Measurements from ENCODE around the gene ARID4A. TPM values are rescaled to one million over a fixed set of nuclear protein-coding genes. Genes with fewer than 3 reads are reported as not detected.

The ARID4A gene
- total and polyA plus RNA-seq, 2 of the 13 experiments (the other 11 are each of a cell fraction or from before 2014, with no cell fraction given): 7.2 to 9.7 TPM

DNA sequence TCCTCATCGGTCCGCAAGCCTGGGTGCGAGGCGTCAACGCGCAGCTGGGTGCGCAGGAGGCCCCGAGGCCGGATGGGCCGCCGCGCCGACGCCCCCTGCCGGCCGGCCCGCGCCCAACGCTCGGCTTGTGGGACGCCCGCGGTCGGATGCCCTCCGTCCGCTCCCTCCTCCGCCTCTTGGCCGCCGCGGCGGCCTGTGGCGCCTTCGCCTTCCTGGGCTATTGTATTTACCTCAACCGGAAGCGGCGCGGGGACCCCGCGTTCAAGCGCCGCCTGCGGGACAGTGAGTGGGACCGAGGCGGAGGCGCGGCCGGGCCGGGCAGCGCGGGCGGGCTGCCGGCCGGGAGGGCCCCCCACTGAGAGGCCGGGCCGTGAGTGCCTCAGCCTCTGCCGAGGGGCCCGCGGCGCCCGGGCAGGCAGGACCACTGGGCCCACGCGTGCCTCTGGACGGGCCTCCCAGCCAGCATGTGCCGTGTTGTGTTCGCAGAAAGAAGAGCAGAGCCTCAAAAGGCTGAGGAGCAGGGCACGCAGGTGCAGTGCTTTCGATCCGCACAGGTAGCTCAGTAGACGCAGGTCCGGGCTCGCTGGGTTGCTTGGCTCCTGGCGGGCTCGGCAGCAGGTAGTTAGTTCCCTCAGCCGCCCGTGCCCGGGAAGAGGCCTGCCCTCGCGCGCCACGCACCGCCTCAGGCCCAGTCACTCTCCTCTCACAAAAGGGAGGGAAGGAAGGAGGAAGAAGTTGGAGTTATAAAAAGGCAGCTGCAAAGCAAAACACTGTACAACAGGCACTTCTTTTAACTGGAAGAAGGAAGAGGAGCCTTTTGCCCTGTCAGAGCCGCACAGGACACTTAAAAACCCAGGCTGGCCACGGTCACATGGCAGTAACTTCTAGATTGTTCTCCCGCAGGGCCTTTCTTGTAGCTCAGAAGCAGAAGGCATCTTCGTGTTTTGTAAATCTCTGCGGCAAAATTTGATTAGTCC lies 97.7 kb downstream of the ARID4A start, which contains the start of gene TOMM20L (continued):
- TF ChIP-seq, protein P1, sequence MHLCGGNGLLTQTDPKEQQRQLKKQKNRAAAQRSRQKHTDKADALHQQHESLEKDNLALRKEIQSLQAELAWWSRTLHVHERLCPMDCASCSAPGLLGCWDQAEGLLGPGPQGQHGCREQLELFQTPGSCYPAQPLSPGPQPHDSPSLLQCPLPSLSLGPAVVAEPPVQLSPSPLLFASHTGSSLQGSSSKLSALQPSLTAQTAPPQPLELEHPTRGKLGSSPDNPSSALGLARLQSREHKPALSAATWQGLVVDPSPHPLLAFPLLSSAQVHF (CRISPR knock-in tag; IDR thresholded peaks at IDR 0.05): no peak
- peak; percentile 17; the same call in 1 of the 2 replicates for TF ChIP-seq ZSCAN20 (CRISPR knock-in tag; IDR thresholded peaks at IDR 0.05; ENCODE audit: borderline replicate concordance)
- no peak for TF ChIP-seq CCAR2 (optimal IDR thresholded peaks at IDR 0.05; ENCODE audit: low read depth, low read length)
- no peak for TF ChIP-seq ATRX (CRISPR knock-in tag; IDR thresholded peaks at IDR 0.05; ENCODE audit: borderline replicate concordance)
- TF ChIP-seq, protein P2, sequence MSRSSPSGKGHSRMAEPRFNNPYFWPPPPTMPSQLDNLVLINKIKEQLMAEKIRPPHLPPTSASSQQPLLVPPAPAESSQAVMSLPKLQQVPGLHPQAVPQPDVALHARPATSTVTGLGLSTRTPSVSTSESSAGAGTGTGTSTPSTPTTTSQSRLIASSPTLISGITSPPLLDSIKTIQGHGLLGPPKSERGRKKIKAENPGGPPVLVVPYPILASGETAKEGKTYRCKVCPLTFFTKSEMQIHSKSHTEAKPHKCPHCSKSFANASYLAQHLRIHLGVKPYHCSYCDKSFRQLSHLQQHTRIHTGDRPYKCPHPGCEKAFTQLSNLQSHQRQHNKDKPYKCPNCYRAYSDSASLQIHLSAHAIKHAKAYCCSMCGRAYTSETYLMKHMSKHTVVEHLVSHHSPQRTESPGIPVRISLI (CRISPR knock-in tag; IDR thresholded peaks at IDR 0.05; ENCODE audit: borderline replicate concordance): peak; percentile 7; the same call in 1 of the 2 replicates
- peak; percentile 60; the same call in 1 of the 2 replicates for TF ChIP-seq ZNF709 (CRISPR knock-in tag; IDR thresholded peaks at IDR 0.05)
- TF ChIP-seq, protein P3, sequence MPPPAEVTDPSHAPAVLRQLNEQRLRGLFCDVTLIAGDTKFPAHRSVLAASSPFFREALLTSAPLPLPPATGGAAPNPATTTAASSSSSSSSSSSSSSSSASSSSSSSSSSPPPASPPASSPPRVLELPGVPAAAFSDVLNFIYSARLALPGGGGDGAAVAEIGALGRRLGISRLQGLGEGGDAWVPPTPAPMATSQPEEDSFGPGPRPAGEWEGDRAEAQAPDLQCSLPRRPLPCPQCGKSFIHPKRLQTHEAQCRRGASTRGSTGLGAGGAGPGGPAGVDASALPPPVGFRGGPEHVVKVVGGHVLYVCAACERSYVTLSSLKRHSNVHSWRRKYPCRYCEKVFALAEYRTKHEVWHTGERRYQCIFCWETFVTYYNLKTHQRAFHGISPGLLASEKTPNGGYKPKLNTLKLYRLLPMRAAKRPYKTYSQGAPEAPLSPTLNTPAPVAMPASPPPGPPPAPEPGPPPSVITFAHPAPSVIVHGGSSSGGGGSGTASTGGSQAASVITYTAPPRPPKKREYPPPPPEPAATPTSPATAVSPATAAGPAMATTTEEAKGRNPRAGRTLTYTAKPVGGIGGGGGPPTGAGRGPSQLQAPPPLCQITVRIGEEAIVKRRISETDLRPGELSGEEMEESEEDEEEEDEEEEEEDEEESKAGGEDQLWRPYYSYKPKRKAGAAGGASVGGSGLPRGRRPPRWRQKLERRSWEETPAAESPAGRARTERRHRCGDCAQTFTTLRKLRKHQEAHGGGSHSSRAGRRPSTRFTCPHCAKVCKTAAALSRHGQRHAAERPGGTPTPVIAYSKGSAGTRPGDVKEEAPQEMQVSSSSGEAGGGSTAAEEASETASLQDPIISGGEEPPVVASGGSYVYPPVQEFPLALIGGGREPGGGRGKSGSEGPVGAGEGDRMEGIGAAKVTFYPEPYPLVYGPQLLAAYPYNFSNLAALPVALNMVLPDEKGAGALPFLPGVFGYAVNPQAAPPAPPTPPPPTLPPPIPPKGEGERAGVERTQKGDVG (CRISPR knock-in tag; IDR thresholded peaks at IDR 0.05; ENCODE audit: borderline replicate concordance): peak; percentile 19; the same call in 1 of the 2 replicates
- 0 out of 2 replicates have a peak, but pooled peaks have one; percentile 7 for TF ChIP-seq AHR (CRISPR knock-in tag; IDR thresholded peaks at IDR 0.05)
- no peak for TF ChIP-seq REL (CRISPR knock-in tag; conservative IDR thresholded peaks at IDR 0.05)
- peak; percentile 85; the same call in 1 of the 2 replicates for TF ChIP-seq HES4 (CRISPR knock-in tag; IDR thresholded peaks at IDR 0.05; ENCODE audit: borderline replicate concordance)
- TF ChIP-seq TGIF2 (CRISPR knock-in tag; IDR thresholded peaks at IDR 0.05): 0 out of 2 replicates have a peak, but pooled peaks have one; percentile 8
- TF ChIP-seq SRF (IDR thresholded peaks at IDR 0.05; ENCODE audit: low read depth, low read length): no peak
- TF ChIP-seq, protein P4, sequence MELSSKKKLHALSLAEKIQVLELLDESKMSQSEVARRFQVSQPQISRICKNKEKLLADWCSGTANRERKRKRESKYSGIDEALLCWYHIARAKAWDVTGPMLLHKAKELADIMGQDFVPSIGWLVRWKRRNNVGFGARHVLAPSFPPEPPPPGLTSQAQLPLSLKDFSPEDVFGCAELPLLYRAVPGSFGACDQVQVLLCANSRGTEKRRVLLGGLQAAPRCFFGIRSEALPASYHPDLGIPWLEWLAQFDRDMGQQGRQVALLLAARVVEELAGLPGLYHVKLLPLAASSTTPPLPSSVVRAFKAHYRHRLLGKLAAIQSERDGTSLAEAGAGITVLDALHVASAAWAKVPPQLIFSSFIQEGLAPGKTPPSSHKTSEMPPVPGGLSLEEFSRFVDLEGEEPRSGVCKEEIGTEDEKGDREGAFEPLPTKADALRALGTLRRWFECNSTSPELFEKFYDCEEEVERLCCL (CRISPR knock-in tag; IDR thresholded peaks at IDR 0.05; ENCODE audit: borderline replicate concordance): no peak
- no peak for TF ChIP-seq ELF4 (CRISPR knock-in tag; IDR thresholded peaks at IDR 0.05; ENCODE audit: borderline replicate concordance)
- TF ChIP-seq FOXA1 (IDR thresholded peaks at IDR 0.05): no peak
- TF ChIP-seq FOXA1 (CRISPR knock-in tag; IDR thresholded peaks at IDR 0.05): no peak
- TF ChIP-seq ZNF746 (CRISPR knock-in tag; IDR thresholded peaks at IDR 0.05): no peak
- TF ChIP-seq, protein P5, sequence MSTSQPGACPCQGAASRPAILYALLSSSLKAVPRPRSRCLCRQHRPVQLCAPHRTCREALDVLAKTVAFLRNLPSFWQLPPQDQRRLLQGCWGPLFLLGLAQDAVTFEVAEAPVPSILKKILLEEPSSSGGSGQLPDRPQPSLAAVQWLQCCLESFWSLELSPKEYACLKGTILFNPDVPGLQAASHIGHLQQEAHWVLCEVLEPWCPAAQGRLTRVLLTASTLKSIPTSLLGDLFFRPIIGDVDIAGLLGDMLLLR (CRISPR knock-in tag; IDR thresholded peaks at IDR 0.05): no peak; the same call in 1 of the 2 replicates
- TF ChIP-seq ZNF619 (CRISPR knock-in tag; IDR thresholded peaks at IDR 0.05): no peak
- no peak for TF ChIP-seq ETV6 (CRISPR knock-in tag; conservative IDR thresholded peaks at IDR 0.05)
- no peak for TF ChIP-seq NFE2L2 (IDR thresholded peaks at IDR 0.05; ENCODE audit: low read length)
- no peak for TF ChIP-seq ZNF629 (CRISPR knock-in tag; conservative IDR thresholded peaks at IDR 0.05)

Measured in HepG2 (cell line).